ENCODE data around the gene ASGR2.
A peak's percentile ranks its signal among the peaks of the same experiment; 100 is the strongest.
"Not testable (repeated sequence)": the region's sequence is repeated elsewhere in the genome, so short reads cannot be mapped to it uniquely, and the experiment has no call there.

Gene ASGR2

DNA sequence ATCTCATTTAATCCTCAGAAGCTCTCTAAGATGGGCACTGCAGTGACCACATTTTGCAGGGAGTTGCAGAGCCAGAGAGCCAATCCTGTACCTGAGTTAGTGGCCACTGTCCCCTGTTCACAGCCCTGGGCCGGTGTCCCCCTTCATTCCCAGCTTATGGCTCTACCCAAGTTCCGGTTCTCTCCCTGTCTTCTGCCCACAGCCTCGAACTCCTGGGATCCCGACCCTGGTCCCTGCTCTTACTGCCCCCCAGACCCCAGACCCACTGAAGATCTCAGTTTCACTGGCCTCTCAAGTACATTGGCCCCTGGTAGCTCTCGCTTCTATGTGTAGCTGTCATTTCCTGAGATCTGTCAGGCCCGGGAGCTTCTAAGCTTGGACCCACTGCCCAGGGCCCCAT lies 12.2 kb downstream of the ASGR2 start:
- DNase-seq (ENCODE audit: insufficient read length, low spot score): no peak
- no peak for FAIRE-seq

DNA sequence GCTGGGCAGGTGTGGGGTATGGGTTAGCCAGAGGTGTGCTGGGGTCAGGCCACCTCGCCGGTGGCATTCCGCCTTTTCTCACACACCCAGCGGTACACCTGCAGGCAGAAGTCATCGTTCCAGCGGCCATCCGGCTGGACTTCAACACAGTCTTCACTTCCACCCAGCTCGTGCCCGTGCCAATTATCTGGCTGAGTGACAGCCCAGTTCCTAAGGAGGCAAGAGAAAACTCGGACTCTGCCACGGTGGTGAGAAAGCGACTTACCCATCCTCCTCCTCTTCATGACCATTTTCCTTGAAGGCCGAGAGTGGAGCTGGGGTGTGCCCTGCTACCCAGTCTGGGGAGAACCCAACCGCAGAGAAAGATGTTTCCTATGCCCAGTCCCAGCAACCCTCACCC lies 13.1 kb downstream of the ASGR2 start:
- DNase-seq (ENCODE audit: insufficient read length, low spot score): no peak
- no peak for FAIRE-seq
- TF ChIP-seq POU2F2 (IDR thresholded peaks at IDR 0.05; ENCODE audit: low read depth, low read length) (no peak), SPI1 (IDR thresholded peaks at IDR 0.05; ENCODE audit: low read depth, low read length) (no peak), POLR2A (IDR thresholded peaks at IDR 0.05; ENCODE audit: low read depth, low read length) (no peak), PAX5 (IDR thresholded peaks at IDR 0.05; ENCODE audit: insufficient read depth, low read length, severe bottlenecking) (no peak), POLR2AphosphoS5 (IDR thresholded peaks at IDR 0.05; ENCODE audit: low read depth, low read length) (no peak), TAF1 (IDR thresholded peaks at IDR 0.05; ENCODE audit: low read depth, low read length) (no peak)

More for the DNA sequence above, 12.2 kb downstream of the ASGR2 start:
- no peak for TF ChIP-seq PAX5 (IDR thresholded peaks at IDR 0.05; ENCODE audit: insufficient read depth, low read length, severe bottlenecking)

DNA sequence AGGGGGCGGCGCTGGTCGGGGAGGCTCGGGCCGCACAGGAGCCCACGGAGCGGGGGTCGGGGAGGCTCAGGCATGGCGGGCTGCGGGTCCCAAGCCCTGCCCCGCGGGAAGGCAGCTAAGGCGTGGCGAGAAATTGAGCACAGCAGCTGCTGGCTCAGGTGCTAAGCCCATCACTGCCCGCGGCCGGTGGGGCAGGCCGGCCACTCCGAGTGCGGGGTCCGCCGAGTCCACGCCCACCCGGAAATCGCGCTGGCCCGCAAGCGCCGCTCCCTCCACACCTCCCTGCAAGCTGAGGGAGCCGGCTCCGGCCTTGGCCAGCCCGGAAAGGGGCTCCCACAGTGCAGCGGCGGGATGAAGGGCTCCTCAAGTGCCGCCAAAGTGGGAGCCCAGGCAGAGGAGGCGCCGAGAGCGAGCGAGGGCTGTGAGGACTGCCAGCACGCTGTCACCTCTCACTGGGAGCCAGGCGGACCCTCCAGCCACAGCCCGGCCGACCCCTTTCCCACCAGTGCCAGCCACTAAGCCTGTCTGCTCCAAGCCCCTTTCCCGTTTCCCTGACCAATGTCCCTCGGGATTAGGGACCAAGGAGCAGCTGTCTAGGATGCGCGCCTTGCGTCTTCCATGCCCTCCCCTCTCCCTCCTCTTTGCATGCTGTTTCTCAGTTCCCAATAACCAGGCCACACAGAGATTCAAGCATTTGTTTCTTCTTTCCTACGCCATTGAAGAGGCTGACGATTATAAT lies 13.8 kb downstream of the ASGR2 start:
- not testable (repeated sequence) for FAIRE-seq; DNase-seq (ENCODE audit: insufficient read length, low spot score)

DNA sequence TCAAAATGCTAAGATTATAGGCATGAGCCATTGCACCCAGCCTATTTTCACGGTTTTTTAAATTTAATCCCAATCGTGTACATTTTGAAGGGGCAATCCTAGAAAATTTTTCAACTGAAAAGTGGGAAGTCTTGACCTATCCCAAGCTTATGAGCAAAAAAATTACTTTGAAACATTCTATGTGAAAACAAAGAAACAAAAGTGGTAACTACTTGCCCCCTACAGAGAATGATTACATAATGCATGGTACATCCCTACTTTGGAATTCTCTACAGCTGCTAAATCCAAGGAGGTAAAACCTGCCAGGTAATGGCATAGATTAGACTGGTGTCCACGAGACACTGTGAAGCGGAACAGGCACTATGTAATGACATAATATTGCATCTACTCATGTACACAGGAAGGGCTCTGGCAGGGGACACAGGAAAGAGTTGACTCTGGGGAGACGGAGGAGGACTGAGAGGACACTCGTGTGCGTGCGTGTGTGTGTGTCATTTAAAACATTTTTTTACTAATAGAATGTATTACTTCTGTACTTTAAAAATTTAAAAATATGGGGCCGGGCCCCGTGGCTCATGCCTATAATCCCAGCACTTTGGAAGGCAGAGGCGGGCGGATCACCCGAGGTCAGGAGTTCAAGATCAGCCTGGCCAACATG lies 15.7 kb downstream of the ASGR2 start:
- DNase-seq (ENCODE audit: insufficient read length, low spot score) (no peak), FAIRE-seq (no peak)
- TF ChIP-seq POLR2A (IDR thresholded peaks at IDR 0.05; ENCODE audit: low read depth, low read length) (no peak), TAF1 (IDR thresholded peaks at IDR 0.05; ENCODE audit: low read depth, low read length) (no peak), POU2F2 (IDR thresholded peaks at IDR 0.05; ENCODE audit: low read depth, low read length) (no peak), SPI1 (IDR thresholded peaks at IDR 0.05; ENCODE audit: low read depth, low read length) (no peak), POLR2AphosphoS5 (IDR thresholded peaks at IDR 0.05; ENCODE audit: low read depth, low read length) (no peak), PAX5 (IDR thresholded peaks at IDR 0.05; ENCODE audit: insufficient read depth, low read length, severe bottlenecking) (no peak)

DNA sequence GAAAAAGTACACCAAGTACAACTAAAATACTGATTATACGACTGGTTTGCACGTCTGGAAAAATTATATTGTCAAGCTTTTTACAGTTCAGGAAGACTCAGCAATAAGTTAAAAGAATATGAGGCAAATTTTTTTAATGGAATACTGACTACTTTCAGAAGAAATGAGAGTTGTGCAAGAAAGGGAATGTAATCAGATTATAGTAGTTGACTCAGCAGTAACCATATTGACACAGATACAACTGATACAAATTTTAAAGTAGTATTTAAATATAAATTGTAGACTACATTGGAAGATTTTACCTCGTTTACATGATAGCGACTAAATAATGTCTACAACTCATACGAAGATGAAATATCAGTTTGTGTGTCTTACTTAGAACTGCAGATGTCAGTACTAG lies 16.7 kb downstream of the ASGR2 start:
- TF ChIP-seq POLR2AphosphoS5 (IDR thresholded peaks at IDR 0.05; ENCODE audit: low read depth, low read length) (no peak), POU2F2 (IDR thresholded peaks at IDR 0.05; ENCODE audit: low read depth, low read length) (no peak), POLR2A (IDR thresholded peaks at IDR 0.05; ENCODE audit: low read depth, low read length) (no peak), PAX5 (IDR thresholded peaks at IDR 0.05; ENCODE audit: insufficient read depth, low read length, severe bottlenecking) (no peak)
- FAIRE-seq (no peak), DNase-seq (ENCODE audit: insufficient read length, low spot score) (no peak)

DNA sequence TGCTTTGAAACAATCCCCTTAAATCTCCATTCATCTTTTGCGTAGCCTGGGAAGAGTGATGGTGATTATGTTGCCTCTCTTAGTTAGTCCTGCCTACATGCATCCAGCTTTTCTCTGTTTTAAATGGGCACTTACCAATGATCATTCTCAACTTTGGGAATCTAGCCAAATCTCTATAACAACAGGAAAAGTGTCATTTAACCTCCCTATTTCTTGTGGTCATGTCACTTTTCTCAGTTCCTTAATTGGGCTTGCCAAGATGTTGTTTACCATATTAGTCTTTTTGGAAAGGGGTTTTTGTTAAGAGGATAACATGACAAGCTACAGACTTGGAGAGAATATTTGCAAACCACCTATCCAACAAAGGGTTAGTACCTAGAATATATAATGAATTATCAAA lies 19.0 kb downstream of the ASGR2 start:
- FAIRE-seq (peak; percentile 78), DNase-seq (ENCODE audit: insufficient read length, low spot score) (no peak)
- TF ChIP-seq SPI1 (IDR thresholded peaks at IDR 0.05; ENCODE audit: low read depth, low read length) (peak; percentile 96), POLR2A (IDR thresholded peaks at IDR 0.05; ENCODE audit: low read depth, low read length) (no peak)

DNA sequence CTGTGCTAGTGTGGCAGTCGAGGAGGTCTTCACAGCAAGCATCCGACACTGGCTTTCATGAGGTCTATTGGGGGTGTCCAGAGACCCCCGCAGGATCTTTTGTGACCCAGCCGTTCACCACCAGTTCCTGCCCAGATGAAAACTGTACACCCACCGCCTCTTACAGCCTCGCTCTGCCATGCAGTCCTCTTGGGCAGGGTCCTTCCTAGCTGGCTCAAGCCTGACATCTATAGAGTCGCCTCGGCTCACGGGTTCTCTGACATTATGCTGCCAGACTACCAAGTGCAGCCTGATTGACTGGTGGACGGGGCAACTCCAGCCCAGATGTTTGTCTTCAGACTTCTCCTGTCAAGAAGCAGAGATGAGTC lies 20.0 kb downstream of the ASGR2 start:
- DNase-seq (ENCODE audit: insufficient read length, low spot score) (no peak), FAIRE-seq (no peak)
- TF ChIP-seq POLR2AphosphoS5 (IDR thresholded peaks at IDR 0.05; ENCODE audit: low read depth, low read length): no peak
- no peak for TF ChIP-seq POLR2A (IDR thresholded peaks at IDR 0.05; ENCODE audit: low read depth, low read length)
- no peak for TF ChIP-seq TAF1 (IDR thresholded peaks at IDR 0.05; ENCODE audit: low read depth, low read length)
- TF ChIP-seq PAX5 (IDR thresholded peaks at IDR 0.05; ENCODE audit: insufficient read depth, low read length, severe bottlenecking): no peak
- TF ChIP-seq POU2F2 (IDR thresholded peaks at IDR 0.05; ENCODE audit: low read depth, low read length): no peak
- no peak for TF ChIP-seq SPI1 (IDR thresholded peaks at IDR 0.05; ENCODE audit: low read depth, low read length)

DNA sequence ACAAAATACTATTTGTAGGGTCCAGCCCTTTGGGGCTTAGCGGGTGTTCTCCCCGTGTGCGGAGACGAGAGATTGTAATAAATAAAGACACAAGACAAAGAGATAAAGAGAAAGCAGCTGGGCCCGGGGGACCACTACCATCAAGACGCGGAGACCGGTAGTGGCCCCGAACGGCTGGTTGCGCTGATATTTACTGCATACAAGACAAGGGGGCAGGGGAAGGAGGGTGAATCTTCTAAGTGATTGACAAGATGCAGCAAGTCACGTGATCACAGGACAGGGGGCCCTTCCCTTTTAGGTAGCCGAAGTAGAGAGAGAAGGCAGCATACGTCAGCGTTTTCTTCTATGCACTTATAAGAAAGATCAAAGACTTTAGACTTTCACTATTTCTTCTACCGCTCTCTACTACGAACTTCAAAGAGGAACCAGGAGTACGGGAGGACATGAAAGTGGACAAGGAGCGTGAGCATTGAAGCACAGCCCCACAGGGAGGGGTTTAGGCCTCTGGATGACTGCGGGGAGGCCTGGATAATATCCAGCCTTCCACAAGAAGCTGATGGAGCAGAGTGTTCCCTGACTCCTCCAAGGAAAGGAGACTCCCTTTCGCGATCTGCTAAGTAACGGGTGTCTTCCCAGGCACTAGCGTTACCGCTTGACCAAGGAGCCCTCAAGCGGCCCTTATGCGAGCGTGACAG lies 23.2 kb downstream of the ASGR2 start:
- not testable (repeated sequence) for DNase-seq (ENCODE audit: insufficient read length, low spot score); FAIRE-seq

DNA sequence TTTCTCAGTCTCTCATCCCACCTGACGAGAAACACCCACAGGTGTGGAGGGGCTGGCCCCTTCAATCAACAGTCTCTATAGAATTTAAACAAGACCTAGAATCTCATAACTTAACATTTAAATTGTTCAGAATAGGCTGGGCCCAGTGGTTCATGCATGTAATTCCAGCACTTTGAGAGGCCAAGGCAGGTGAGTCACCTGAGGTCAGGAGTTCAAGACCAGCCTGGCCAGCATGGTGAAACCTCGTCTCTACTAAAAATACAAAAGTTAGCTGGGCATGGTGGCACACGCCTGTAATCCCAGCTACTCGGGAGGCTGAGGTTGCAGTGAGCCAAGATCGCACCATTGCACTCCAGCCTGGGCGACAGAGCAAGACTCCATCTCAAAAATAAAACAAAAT lies 25.1 kb downstream of the ASGR2 start:
- FAIRE-seq; DNase-seq (ENCODE audit: insufficient read length, low spot score): not testable (repeated sequence)

DNA sequence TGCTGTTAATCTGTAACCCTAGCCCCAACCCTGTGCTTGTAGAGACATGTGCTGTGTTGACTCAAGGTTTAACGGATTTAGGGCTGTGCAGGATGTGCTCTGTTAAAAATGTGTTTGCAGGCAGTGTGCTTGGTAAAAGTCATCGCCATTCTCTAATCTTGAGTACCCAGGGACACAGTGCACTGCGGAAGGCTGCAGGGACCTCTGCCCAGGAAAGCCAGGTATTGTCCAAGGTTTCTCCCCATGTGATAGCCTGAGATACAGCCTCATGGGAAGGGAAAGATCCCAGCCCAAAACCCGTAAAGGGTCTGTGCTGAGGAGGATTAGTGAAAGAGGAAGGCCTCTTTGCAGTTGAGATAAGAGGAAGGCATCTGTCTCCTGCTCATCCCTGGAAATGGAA lies 26.2 kb downstream of the ASGR2 start:
- DNase-seq (ENCODE audit: insufficient read length, low spot score); FAIRE-seq: not testable (repeated sequence)

DNA sequence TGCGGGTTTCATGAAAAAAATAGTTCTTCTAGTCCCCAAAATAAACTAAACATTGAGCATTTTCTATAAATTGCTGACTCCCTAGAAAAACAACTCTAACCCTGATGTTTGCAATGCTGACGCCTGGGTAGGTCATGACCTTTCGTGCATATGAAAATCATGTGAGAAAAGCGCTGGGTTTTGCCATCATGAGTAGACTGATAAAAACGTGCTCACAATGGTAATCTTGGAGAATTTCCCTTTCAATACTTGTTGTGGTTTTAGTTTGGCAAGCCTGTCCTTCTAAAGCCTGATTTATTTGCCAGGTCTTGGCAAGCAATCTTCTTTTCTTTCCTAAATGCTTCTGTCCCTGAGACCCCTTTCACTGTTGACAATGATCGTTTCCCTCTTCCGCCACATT lies 30.5 kb downstream of the ASGR2 start:
- no peak for FAIRE-seq

More for the DNA sequence above, 30.5 kb downstream of the ASGR2 start:
- DNase-seq (ENCODE audit: insufficient read length, low spot score): no peak
- TF ChIP-seq POLR2A (IDR thresholded peaks at IDR 0.05; ENCODE audit: low read depth, low read length) (no peak), TAF1 (IDR thresholded peaks at IDR 0.05; ENCODE audit: low read depth, low read length) (no peak), POU2F2 (IDR thresholded peaks at IDR 0.05; ENCODE audit: low read depth, low read length) (no peak), SPI1 (IDR thresholded peaks at IDR 0.05; ENCODE audit: low read depth, low read length) (no peak), PAX5 (IDR thresholded peaks at IDR 0.05; ENCODE audit: insufficient read depth, low read length, severe bottlenecking) (no peak), POLR2AphosphoS5 (IDR thresholded peaks at IDR 0.05; ENCODE audit: low read depth, low read length) (no peak)

All from GM12891 (cell line).